Activated naive CD4-positive, alpha-beta T cell treated with anti-CD3 and anti-CD28 coated beads, Interleukin-2, amount 50 U/mL, for 24 hours (primary cell): ENCODE data around the gene C1orf21.

Experiments
- H3K27ac Mint-ChIP-seq: one replicate; pipeline ENCODE4 v1.8.0; 2021; ENCODE audit warnings: mild to moderate bottlenecking, mixed read lengths
- H3K27me3 Mint-ChIP-seq: one replicate; pipeline ENCODE4 v1.8.0; 2021; ENCODE audit warnings: mixed read lengths
- H3K36me3 Mint-ChIP-seq: one replicate; pipeline ENCODE4 v1.8.0; 2021; ENCODE audit warnings: mixed read lengths
- H3K4me1 Mint-ChIP-seq: one replicate; pipeline ENCODE4 v1.8.0; 2021; ENCODE audit warnings: mixed read lengths
- H3K4me3 Mint-ChIP-seq: one replicate; pipeline ENCODE4 v1.8.0; 2021; ENCODE audit warnings: mild to moderate bottlenecking, mixed read lengths
- H3K9me3 Mint-ChIP-seq: one replicate; pipeline ENCODE4 v1.8.0; 2021; ENCODE audit warnings: mixed read lengths

Gene C1orf21

GRCh38 chr1:184576822-184577221, 190.0 kb downstream of the C1orf21 start:
- Mint-ChIP-seq H3K9me3 (peaks cover 7% of the 10 kb centered on the region), H3K27me3 (peaks cover 8% of the 10 kb centered on the region), H3K36me3 (peaks cover 6% of the 10 kb centered on the region), H3K4me3 (no peak overlapping the region), H3K27ac (no peak overlapping the region), H3K4me1 (no peaks in the 10 kb centered on the region)

- H3K4me3 Mint-ChIP-seq, result no peak overlapping the region
- no peaks in the 10 kb centered on the region for H3K4me1 Mint-ChIP-seq
- H3K9me3 Mint-ChIP-seq, result peaks cover 7% of the 10 kb centered on the region
Observed at GRCh38 chr1:184577319-184577718, 190.5 kb downstream of the C1orf21 start.

DNA sequence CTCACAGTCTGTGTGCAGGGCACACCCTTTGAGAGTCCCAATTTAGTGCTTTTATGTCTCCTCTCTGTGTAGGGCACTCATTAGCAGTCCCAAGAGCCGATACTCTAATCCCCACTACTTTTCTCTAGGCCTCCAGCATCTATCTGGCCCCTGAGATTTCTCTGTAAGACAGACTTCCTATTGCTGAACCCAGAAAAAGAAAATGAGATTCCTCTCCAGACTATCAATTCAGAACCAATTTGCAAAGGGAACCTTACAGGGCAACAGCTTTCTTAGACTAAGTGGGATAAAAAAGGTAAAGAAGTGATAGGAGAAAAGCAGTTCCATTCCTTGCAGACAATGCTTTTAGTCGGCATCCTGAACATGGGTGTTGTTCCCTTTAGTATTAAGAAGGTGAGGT, 195.6 kb downstream of the C1orf21 start:
- peaks cover 7% of the 10 kb centered on the region for H3K9me3 Mint-ChIP-seq
- no peak overlapping the region for H3K27ac Mint-ChIP-seq
- H3K36me3 Mint-ChIP-seq, result peaks cover 6% of the 10 kb centered on the region

More at GRCh38 chr1:184577319-184577718, 190.5 kb downstream of the C1orf21 start:
- peaks cover 6% of the 10 kb centered on the region for H3K36me3 Mint-ChIP-seq
- H3K27me3 Mint-ChIP-seq, result peaks cover 8% of the 10 kb centered on the region
- H3K27ac Mint-ChIP-seq, result no peak overlapping the region

DNA sequence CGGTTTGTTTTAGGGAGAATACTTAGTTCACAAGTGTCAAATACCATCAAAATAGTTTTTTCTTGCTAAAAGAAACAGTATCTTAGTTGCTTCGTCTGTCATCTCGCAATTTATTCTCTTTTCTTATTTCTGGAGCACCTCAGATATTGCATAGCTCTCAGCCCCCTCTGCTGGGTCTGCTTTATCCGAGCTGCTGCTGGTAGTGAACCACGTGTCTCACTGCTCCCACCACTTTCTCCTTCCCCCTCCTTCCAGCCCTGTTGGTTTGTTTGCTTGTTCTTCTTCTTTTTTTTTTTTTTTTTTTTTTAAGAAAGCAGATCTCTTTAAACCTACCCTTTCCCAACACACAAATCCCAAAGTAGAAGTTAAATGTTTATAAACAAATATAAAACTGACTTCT, 197.0 kb downstream of the C1orf21 start:
- H3K27ac Mint-ChIP-seq, result no peak overlapping the region
- H3K4me1 Mint-ChIP-seq, result no peaks in the 10 kb centered on the region
- no peak overlapping the region for H3K4me3 Mint-ChIP-seq
- H3K36me3 Mint-ChIP-seq, result peaks cover 6% of the 10 kb centered on the region
- peaks cover 14% of the 10 kb centered on the region for H3K27me3 Mint-ChIP-seq
- H3K9me3 Mint-ChIP-seq, result peaks cover 7% of the 10 kb centered on the region

More for the DNA sequence above, 195.6 kb downstream of the C1orf21 start:
- Mint-ChIP-seq H3K27me3 (peaks cover 16% of the 10 kb centered on the region), H3K4me1 (no peaks in the 10 kb centered on the region), H3K4me3 (no peak overlapping the region)

DNA sequence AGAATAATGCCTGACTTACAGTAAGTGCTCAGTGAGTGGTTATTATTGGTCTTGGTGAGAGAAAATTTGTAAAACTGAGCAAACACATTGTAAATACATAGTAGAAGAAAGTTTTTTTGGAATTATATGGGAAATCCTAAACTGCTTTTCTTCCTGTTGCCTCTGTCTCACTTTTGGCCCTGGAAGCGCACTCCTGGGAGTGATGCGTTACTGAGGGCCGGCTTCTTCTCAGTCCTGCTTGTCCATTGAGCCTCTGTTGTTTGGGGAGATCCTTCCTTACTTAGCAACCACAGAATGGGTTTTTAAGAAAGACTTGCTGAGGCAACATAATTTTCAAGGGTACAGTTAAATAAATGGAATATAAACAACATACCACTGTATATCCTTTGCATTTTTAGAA, 201.9 kb downstream of the C1orf21 start:
- no peaks in the 10 kb centered on the region for H3K9me3 Mint-ChIP-seq
- no peak overlapping the region for H3K4me3 Mint-ChIP-seq
- no peaks in the 10 kb centered on the region for H3K36me3 Mint-ChIP-seq
- no peaks in the 10 kb centered on the region for H3K4me1 Mint-ChIP-seq
- H3K27ac Mint-ChIP-seq, result no peak overlapping the region
- H3K27me3 Mint-ChIP-seq, result peaks cover 6% of the 10 kb centered on the region

DNA sequence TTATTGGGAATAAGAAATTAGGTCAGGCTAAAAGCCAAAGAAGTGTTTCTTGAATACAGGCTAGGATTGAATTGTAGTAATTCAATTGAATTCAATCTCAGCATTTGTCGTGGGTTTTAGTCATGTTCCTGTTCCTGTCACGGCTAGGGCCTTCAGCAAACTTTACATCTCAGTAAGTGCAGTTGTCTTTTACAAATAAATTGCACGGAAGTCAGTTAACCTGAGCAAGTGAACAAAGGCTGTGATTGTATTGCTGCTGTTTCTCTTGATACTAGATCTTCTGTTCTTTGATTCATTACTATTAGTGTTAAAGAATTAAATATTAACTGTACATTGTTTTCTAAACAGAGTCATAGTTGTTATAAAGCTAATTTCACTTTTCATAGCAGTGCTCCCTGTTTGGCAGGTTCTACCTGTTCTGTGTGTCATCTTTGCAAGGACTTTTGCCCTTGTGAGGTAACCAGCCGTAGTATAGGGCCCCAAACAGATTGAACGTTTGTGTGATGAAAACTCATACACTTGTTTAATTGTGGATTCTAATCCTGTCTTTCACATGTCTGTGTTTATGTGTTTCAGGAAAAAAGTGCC, 203.4 kb downstream of the C1orf21 start:
- H3K9me3 Mint-ChIP-seq, result no peaks in the 10 kb centered on the region
- no peak overlapping the region for H3K27ac Mint-ChIP-seq
- H3K27me3 Mint-ChIP-seq, result peaks cover 6% of the 10 kb centered on the region
- no peaks in the 10 kb centered on the region for H3K4me1 Mint-ChIP-seq
- H3K4me3 Mint-ChIP-seq, result no peak overlapping the region
- H3K36me3 Mint-ChIP-seq, result no peaks in the 10 kb centered on the region

GRCh38 chr1:184593597-184593996, 206.8 kb downstream of the C1orf21 start:
- Mint-ChIP-seq H3K36me3 (no peaks in the 10 kb centered on the region), H3K27ac (no peak overlapping the region), H3K4me1 (no peaks in the 10 kb centered on the region), H3K4me3 (no peak overlapping the region), H3K9me3 (no peaks in the 10 kb centered on the region), H3K27me3 (no peaks in the 10 kb centered on the region)

DNA sequence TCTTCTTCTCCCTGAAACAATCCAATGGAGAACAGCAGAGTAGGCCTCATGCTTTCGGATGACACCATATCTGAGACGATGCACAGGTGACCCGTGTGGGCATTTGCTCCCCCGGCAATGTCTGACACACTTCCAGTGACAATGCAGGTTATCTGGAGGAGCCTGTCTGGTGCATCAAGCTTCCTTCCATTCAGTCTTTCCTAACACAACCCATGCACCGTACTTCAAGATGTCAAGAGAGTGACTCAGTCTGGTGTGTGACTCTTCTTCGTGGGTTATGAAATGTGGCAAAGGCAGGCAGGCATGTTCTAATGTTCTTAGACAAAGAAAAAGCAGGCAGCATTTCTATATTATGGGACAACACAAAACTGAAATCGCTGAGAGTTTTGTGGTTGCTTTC, 208.8 kb downstream of the C1orf21 start:
- no peaks in the 10 kb centered on the region for H3K36me3 Mint-ChIP-seq
- no peaks in the 10 kb centered on the region for H3K4me1 Mint-ChIP-seq
- no peaks in the 10 kb centered on the region for H3K27me3 Mint-ChIP-seq
- H3K9me3 Mint-ChIP-seq, result no peaks in the 10 kb centered on the region
- H3K4me3 Mint-ChIP-seq, result no peak overlapping the region
- no peak overlapping the region for H3K27ac Mint-ChIP-seq

GRCh38 chr1:184596950-184597645, 210.3 kb downstream of the C1orf21 start:
- H3K9me3 Mint-ChIP-seq, result no peaks in the 10 kb centered on the region
- no peak overlapping the region for H3K4me3 Mint-ChIP-seq
- no peaks in the 10 kb centered on the region for H3K36me3 Mint-ChIP-seq
- H3K27ac Mint-ChIP-seq, result no peak overlapping the region
- no peaks in the 10 kb centered on the region for H3K4me1 Mint-ChIP-seq
- no peaks in the 10 kb centered on the region for H3K27me3 Mint-ChIP-seq

GRCh38 chr1:184597650-184598357, 211.0 kb downstream of the C1orf21 start:
- Mint-ChIP-seq H3K27me3 (no peaks in the 10 kb centered on the region), H3K36me3 (no peaks in the 10 kb centered on the region), H3K4me3 (no peak overlapping the region), H3K27ac (no peak overlapping the region), H3K9me3 (no peaks in the 10 kb centered on the region), H3K4me1 (no peaks in the 10 kb centered on the region)

GRCh38 chr1:184598403-184599193, 211.8 kb downstream of the C1orf21 start:
- no peak overlapping the region for H3K27ac Mint-ChIP-seq
- no peaks in the 10 kb centered on the region for H3K9me3 Mint-ChIP-seq
- no peaks in the 10 kb centered on the region for H3K36me3 Mint-ChIP-seq
- H3K4me3 Mint-ChIP-seq, result no peak overlapping the region
- peaks cover 2% of the 10 kb centered on the region for H3K27me3 Mint-ChIP-seq
- H3K4me1 Mint-ChIP-seq, result no peaks in the 10 kb centered on the region

- no peak overlapping the region for H3K4me3 Mint-ChIP-seq
- peaks cover 2% of the 10 kb centered on the region for H3K27me3 Mint-ChIP-seq
- H3K36me3 Mint-ChIP-seq, result no peaks in the 10 kb centered on the region
- H3K9me3 Mint-ChIP-seq, result no peaks in the 10 kb centered on the region
- H3K4me1 Mint-ChIP-seq, result no peaks in the 10 kb centered on the region
- no peak overlapping the region for H3K27ac Mint-ChIP-seq
Observed at GRCh38 chr1:184604152-184604900, 217.5 kb downstream of the C1orf21 start.

DNA sequence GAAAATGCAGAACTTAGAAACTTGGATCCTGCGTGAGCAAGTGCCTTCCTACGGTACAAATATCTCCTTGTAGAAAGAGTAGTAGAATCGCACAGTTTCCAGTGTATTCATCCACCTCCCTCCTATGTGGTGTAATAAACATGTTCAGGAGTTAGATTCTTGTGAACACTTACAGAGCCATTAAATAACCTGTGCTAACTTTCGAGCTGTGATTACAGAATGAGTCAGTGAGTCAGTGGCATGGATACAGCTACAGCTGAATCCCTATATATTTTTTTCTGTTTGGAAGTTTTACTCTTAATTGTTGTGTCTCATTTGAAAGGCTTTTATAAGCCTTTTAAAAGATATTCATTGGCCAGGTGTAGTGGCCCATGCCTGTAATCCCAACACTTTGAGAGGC, 219.1 kb downstream of the C1orf21 start:
- Mint-ChIP-seq H3K9me3 (no peaks in the 10 kb centered on the region), H3K4me1 (no peaks in the 10 kb centered on the region), H3K27me3 (peaks cover 3% of the 10 kb centered on the region), H3K4me3 (no peak overlapping the region), H3K27ac (no peak overlapping the region), H3K36me3 (no peaks in the 10 kb centered on the region)

DNA sequence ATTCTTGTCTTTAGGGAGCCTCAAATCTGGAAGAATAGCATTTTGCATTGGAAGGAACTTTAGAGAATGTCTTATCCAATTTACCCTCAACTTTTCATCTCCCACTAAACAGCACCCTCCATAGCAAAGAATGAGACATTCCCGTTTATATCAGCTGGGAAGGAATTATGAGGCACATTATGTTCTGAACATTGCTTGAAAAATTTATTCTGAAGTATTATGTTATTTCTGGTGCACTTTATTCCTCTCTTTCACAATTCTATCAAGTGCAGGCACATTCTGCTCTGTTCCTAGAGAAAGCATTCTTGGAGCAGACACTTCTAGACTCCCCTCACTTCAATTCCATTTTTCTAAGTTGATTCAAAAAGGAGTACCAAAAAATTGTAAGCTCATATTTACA, 220.0 kb downstream of the C1orf21 start:
- Mint-ChIP-seq H3K9me3 (no peaks in the 10 kb centered on the region), H3K27me3 (peaks cover 3% of the 10 kb centered on the region), H3K27ac (no peak overlapping the region), H3K4me1 (no peaks in the 10 kb centered on the region), H3K36me3 (no peaks in the 10 kb centered on the region), H3K4me3 (no peak overlapping the region)

DNA sequence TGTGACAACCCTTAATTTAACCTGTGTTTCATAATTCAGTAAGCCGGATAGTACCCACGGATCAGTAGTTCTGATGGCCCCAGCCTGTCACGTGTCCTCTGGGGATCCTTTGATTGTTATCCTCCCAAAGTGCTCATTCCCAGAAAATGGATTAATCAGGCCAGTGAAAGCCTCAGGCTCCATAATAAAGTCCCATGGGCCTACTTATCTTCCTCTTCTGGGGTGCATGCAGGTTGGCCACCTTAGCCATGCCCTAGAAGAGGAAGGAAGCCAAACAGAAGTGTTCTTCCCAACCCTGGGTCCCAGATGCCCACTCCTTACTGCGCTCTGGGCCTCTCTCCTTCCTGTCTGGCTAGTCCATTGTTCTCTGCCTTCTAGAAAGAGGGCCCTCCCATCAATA, 221.8 kb downstream of the C1orf21 start:
- Mint-ChIP-seq H3K36me3 (no peaks in the 10 kb centered on the region), H3K4me1 (no peaks in the 10 kb centered on the region), H3K9me3 (no peaks in the 10 kb centered on the region), H3K27ac (no peak overlapping the region), H3K4me3 (no peak overlapping the region), H3K27me3 (peaks cover 1% of the 10 kb centered on the region)
